Gastroesophageal sphincter (tissue), 3 donors: ENCODE results near the gene APOH.

Source experiments
- CTCF ChIP-seq, 4 experiments: fragments of 200-600 bp in 2 of 4; fragments of 450-650 bp in 2 of 4; sonication (generic) in 1 of 4; IDR thresholded peaks; one replicate each; pipeline ENCODE4 v1.5.1; 2017 to 2019; ENCODE audit warnings: antibody characterized with exemption in 4 of 4, mild to moderate bottlenecking in 2 of 4, moderate library complexity in 2 of 4
- EP300 ChIP-seq: sonication (generic); formaldehyde crosslinking; IDR thresholded peaks from one replicate; pipeline ENCODE4 v1.6.1; 2017; ENCODE audit warnings: antibody characterized with exemption, mild to moderate bottlenecking

- no peak for TF ChIP-seq EP300
- no peak for TF ChIP-seq CTCF (IDR thresholded peaks at IDR 0.05)
These were observed 42.3 kb upstream of the APOH start for GRCh38 chr17:66271512-66271911.
